ENCODE data around the gene STAC2.

GRCh38 chr17:39261286-39261685 is 35.5 kb upstream of the STAC2 start:
- TF ChIP-seq CTCF (IDR thresholded peaks at IDR 0.05; ENCODE audit: low read depth, low read length, poor library complexity, severe bottlenecking) (peak; percentile 89), EZH2phosphoT487 (IDR thresholded peaks at IDR 0.05; ENCODE audit: borderline replicate concordance, low read length) (no peak)

Data from DOHH2 (cell line).